Superior temporal gyrus (tissue), 1 donor: ENCODE results near the gene DGLUCY.
"Not testable (repeated sequence)": the region's sequence is repeated elsewhere in the genome, so short reads cannot be mapped to it uniquely, and the experiment has no call there.

Experiments
- DNase-seq: peaks from one replicate; pipeline ENCODE4 v3.0.0-alpha.2; 2016; ENCODE audit errors: extremely low spot score

The DGLUCY gene

GRCh38 chr14:91113829-91114078 is at the start of gene DGLUCY:
Gene DGLUCY, plus strand, starts transcription at chr14:91114073. Its CDS starts 46,222 bp downstream, at chr14:91160295.
- no peak for DNase-seq

- DNase-seq = no peak
Observed at GRCh38 chr14:91065266-91065665, 48.6 kb upstream of the DGLUCY start.

- no peak for DNase-seq
Observed at GRCh38 chr14:91067186-91067585, 46.7 kb upstream of the DGLUCY start.

- no peak for DNase-seq
Observed at GRCh38 chr14:91068642-91069041, 45.2 kb upstream of the DGLUCY start.

- no peak for DNase-seq
Observed at GRCh38 chr14:91070572-91070971, 43.3 kb upstream of the DGLUCY start.

- no peak for DNase-seq
Observed at GRCh38 chr14:91075553-91075952, 38.3 kb upstream of the DGLUCY start.

GRCh38 chr14:91078095-91078737 is 35.7 kb upstream of the DGLUCY start:
- DNase-seq = no peak

- no peak for DNase-seq
Observed at GRCh38 chr14:91080071-91080470, 33.8 kb upstream of the DGLUCY start.

GRCh38 chr14:91082282-91082681 is 31.6 kb upstream of the DGLUCY start:
- no peak for DNase-seq

GRCh38 chr14:91084516-91084915 is 29.4 kb upstream of the DGLUCY start:
- no peak for DNase-seq

GRCh38 chr14:91087470-91087869 is 26.4 kb upstream of the DGLUCY start:
- not testable (repeated sequence) for DNase-seq

GRCh38 chr14:91088585-91089235 is 25.2 kb upstream of the DGLUCY start:
- no peak for DNase-seq

- DNase-seq = no peak
Observed at GRCh38 chr14:91089958-91090535, 23.8 kb upstream of the DGLUCY start.

- DNase-seq = no peak
Observed at GRCh38 chr14:91090743-91091142, 23.1 kb upstream of the DGLUCY start.

GRCh38 chr14:91092073-91092472 is 21.8 kb upstream of the DGLUCY start:
- DNase-seq = no peak

- DNase-seq = not testable (repeated sequence)
Observed at GRCh38 chr14:91093743-91094472, 20.0 kb upstream of the DGLUCY start.

- DNase-seq = no peak
Observed at GRCh38 chr14:91094772-91095171, 19.1 kb upstream of the DGLUCY start.

- DNase-seq = no peak
Observed at GRCh38 chr14:91095178-91095577, 18.7 kb upstream of the DGLUCY start.

- DNase-seq = not testable (repeated sequence)
Observed at GRCh38 chr14:91097657-91098056, 16.2 kb upstream of the DGLUCY start.

GRCh38 chr14:91098591-91098990 is 15.3 kb upstream of the DGLUCY start:
- DNase-seq = no peak

GRCh38 chr14:91100102-91100501 is 13.8 kb upstream of the DGLUCY start:
- DNase-seq = no peak

GRCh38 chr14:91103116-91103515 is 10.8 kb upstream of the DGLUCY start:
- DNase-seq = peak; percentile 56
